Right ventricle myocardium superior (tissue), 1 donor: ENCODE results near the gene DGUOK. TPM values are rescaled to one million over a fixed set of nuclear protein-coding genes. Genes with fewer than 3 reads are reported as not detected.

ENCODE experiments used
- ATAC-seq: fragments of 200-7000 bp; cut with Tn5 transposase; one replicate; pipeline ENCODE4 v1.9.1; 2020; ENCODE audit warnings: mild to moderate bottlenecking; ENCODE audit not compliant: poor library complexity
- DNase-seq: peaks from one replicate; pipeline ENCODE4 v3.0.0-alpha.2; 2020
- intact Hi-C: fragments of 100-400 bp; cut with DNase I; formaldehyde crosslinking; loops from one replicate; pipeline ENCODE4 v1.11.2; 2022
- total RNA-seq: library from RNA; stranded (reverse); fragmentation: NEBNext Ultra II Directional; extraction: Animal tissue kit (Norgen Biotek cat#: 25700); gene quantifications from one replicate; pipeline ENCODE4 v1.2.1, GENCODE V29; 2021
- donor health status: DM: no; HTN: yes; CAD: no; lungs with severe emphysema.

DGUOK gene
- total RNA-seq, 1 donor from 2014 or later: 17.7 TPM

DNA sequence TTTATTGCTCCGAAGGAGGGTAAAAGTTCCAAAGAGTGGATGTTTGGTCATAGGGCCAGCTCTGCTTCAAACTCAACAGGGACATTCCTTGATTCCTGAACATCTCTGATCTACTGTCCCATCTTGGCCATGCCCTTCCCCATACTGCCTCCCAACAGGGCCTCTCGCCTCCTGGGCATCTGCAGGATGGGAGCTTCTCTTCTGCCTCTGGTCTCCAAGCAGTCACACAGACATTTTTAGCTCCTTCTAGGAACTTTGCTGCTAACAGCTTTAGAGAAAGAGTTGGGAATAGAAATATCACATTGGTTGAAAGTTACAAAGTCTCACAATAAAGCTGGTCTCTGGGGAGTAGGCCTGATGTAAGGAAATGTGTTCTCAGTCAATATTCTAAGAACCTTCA, 9.4 kb upstream of the DGUOK start:
- ATAC-seq (no peak), DNase-seq (no peak)
- intact Hi-C loops: no loop called here

DNA sequence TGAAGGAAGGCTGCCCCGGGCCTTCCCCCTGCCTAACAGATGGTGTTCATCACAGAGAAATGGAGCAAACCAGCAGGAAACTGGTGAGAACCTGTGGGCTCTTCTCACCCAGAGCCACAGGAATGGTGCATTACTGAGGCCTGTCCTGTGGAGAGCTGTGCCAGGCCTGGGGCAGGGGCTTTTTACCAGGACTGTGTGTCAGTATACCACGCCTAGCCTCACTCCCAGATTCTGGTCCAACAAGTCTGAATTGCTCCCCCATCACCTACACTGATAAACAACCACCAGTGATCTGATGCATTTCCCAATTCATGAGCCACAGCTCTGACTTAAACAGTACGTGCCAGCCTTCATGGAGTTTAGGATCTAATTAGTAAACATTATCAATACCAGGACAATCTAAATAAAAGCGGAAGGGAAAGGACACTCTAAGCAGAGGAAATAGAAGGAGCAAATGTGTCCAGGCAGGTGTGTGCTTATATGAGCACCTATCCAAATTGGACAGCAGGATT, 8.9 kb upstream of the DGUOK start:
- intact Hi-C loops: no loop called here
- ATAC-seq: no peak
- no peak for DNase-seq

DNA sequence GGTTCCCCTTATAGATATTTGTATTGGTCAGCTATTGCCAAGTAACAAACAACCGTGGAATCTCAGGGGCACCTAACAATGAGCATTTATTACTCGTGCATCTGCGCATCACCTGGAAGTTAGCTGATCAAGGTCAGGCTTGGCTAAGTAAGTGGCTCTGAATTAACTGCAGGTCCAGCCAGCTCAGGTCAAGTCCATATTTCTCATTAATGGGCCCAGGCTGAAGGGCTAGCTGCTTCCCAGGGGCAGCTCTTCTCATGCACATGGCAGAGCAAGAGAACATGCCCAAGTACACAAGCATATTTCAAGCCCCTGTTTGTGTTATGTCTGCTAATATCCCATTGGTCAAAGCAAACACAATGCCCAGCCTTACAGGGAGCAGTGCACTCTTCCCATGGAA, 7.8 kb upstream of the DGUOK start:
- no peak for DNase-seq
- ATAC-seq: no peak
- intact Hi-C loops: no loop called here

DNA sequence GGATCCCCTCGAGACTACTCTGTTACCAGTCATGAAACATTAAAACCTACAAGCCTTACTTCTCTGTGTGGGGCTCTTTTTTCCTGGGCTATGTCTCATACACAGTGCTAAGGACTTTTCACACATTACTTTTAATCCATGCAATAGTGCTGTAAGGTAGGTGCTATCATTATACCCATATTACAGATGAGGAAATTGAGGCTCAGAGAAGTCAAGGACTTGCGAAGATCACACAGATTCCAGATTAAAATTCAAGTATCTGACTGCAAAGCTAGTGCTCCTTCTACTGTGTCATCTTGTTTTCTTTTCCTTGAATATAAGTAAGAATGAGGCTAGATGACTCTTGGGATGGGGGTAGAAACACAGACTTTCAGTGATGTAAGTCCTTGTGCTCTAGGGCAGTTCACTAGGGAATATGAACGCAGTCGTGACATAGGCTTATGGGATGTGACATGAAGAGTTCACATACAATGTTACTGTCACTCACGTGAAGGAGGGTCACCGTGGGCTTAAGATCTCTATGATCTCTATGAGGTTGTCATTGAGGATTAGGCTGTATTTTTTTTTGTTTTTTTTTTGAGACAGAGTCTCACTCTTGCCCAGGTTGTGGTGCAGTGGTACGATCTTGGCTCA, 7.0 kb upstream of the DGUOK start:
- ATAC-seq (no peak), DNase-seq (no peak)
- intact Hi-C loops: no loop called here

GRCh38 chr2:73920577-73921545, 5.8 kb upstream of the DGUOK start:
- DNase-seq (peak; percentile 48), ATAC-seq (peak; percentile 49)
- intact Hi-C loops: no loop called here

GRCh38 chr2:73921581-73921980, 5.1 kb upstream of the DGUOK start:
- ATAC-seq (no peak), DNase-seq (no peak)
- intact Hi-C loops: no loop called here

- intact Hi-C loops: no loop called here
- ATAC-seq: no peak
Observed at GRCh38 chr2:73922681-73923080, 4.0 kb upstream of the DGUOK start.

GRCh38 chr2:73925033-73925704, 1.5 kb upstream of the DGUOK start:
- intact Hi-C loops: no loop called here
- ATAC-seq (no peak), DNase-seq (no peak)

More at GRCh38 chr2:73922681-73923080, 4.0 kb upstream of the DGUOK start:
- no peak for DNase-seq

DNA sequence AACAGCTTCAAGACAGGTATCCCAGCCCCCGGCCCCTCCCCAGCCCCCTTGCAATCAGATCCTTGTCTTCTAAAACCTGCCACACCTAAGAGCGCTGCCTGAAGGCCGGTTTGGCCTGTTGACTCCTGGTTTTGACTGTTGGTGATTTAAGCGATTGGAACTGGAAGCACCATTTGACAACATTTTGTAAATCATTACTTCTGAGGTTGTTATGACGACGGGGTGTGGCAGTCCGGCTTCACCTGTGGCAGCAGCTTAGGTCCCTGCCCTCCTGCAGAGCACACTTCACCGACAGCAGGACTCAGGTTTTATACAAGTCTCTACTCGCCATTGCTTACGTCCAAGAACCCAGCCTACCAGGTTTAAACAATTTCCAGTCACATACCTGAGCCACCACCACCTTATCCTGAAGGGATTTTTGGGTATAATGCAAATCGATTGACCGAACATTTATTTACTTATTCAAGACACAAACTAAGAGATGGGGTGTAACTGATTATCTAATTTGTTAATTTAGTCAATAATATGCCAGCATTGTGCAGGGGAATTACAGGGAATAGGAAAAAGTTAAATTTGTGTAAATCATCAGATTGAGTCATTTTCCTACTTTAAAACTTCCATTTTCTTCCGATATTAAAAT, 707 bp upstream of the DGUOK start:
- intact Hi-C loops: no loop called here
- ATAC-seq: no peak
- no peak for DNase-seq

DNA sequence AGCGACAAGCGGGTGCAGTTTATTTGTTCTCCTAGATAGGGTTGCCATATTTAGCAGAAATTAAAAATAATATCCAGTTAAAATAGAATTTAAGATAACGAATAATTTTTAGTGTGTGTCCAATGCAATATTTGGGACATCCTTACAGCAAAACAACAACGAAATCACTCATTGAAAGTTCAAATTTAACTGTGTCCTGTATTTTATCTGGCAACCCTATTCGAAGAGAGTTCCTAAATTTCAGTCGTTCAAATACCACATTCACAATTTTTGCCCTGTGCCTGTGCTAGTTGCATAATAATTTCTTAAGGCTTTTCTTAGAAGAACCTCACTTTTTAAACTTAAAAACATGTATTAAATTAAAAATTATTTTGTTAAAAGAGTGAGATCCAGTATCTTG, 664 bp downstream of the DGUOK start:
- DNase-seq (no peak), ATAC-seq (no peak)
- intact Hi-C loops: no loop called here

- ATAC-seq (no peak), DNase-seq (no peak)
- intact Hi-C loops: no loop called here
Observed at GRCh38 chr2:73928963-73929347, 2.3 kb downstream of the DGUOK start.

GRCh38 chr2:73930386-73930785, 3.7 kb downstream of the DGUOK start:
- no peak for ATAC-seq
- DNase-seq: no peak
- intact Hi-C loops: no loop called here

- DNase-seq: no peak
- no peak for ATAC-seq
- intact Hi-C loops: no loop called here
Observed at GRCh38 chr2:73931531-73932500, 5.1 kb downstream of the DGUOK start.

DNA sequence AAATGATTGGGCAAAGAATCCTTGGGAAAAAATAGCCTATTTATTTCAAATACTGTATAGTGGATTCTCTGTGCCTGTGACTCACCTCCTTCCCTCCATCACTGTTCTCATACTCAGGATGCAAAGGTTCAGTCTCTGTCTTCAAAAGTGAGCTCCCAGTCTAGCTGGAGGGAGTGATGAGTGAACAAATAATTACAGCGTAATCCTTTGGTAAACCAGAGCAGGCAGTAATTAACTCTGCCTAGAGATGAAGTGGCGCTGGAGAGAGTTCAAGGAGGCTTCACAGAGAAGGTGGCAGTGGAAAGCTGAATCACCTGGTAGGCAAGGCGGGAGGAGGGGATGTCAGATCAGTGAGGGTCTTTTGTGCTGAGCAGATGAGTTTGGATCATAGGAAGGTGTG, 6.5 kb downstream of the DGUOK start:
- no peak for DNase-seq
- intact Hi-C loops: no loop called here
- no peak for ATAC-seq

GRCh38 chr2:73935641-73936040, 9.0 kb downstream of the DGUOK start:
- intact Hi-C loops: no loop called here
- no peak for DNase-seq
- ATAC-seq: no peak

DNA sequence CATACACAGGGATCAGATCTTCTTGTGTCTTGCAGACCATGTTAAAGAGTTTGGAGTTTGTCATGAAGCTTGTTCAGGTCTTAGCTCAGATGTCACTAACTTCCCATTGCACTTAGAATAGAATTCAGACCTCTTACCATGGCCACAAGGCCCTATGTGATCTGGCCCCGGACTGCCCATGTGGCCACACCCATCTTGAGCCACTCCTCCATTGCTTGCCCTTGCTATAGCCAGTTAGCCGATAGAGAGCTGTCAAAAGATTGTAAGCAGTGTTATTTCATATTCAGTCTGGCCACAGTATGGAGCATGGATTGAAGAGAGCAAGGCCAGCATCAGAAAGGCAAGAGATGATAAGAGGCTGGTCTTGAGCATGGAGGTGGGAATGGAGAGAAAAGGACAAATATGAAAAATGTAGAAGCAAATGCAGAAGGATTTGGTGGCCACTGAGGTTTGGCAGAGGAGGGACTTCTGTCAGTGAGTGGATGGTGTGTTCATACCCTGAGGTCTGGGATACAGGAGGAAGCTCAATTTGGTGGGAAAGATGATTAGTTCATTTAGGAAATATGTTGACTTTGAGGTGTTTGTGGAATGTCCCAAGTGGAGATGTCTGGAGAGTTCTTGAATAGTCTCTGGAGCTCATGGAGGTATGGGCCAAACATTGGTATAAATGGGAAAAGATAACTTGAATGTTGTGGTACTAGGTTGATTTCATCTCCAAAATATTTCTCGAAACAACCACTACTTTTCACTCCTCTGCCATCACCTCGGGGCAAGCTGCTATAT, 10.6 kb downstream of the DGUOK start:
- intact Hi-C loops: no loop called here
- ATAC-seq: no peak
- DNase-seq: no peak

DNA sequence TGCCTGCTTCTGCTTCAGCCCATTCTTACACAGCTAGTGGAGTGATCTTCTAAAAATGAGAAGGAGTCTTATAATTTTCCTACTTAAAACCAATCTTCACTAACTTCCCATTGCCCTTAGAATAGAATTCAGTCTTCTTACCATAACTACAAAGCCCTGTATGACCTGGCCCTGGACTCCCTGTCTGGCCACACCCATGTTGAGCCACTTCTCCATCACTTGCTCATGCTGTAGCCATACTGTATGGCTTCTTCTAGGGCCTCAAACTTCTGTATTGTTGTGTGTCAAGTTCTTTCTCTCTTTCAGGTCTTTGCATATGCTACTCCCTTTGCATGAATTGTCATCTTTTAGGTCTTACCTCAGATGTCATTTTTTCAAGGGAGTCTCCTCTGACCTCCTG, 11.2 kb downstream of the DGUOK start:
- no peak for ATAC-seq
- intact Hi-C loops: no loop called here
- DNase-seq: no peak
